HepG2 (cell line): Measurements from ENCODE around the gene GPT2. TPM values are rescaled to one million over a fixed set of nuclear protein-coding genes. Genes with fewer than 3 reads are reported as not detected.

Experiments
- ARNT ChIP-seq: fragments of 450-650 bp; IDR thresholded peaks from 2 replicates; pipeline ENCODE4 v1.6.1; 2017
- DNMT1 ChIP-seq: sonication (generic); formaldehyde crosslinking; IDR thresholded peaks from 2 replicates; pipeline ENCODE4 v1.5.1; 2020; ENCODE audit warnings: mild to moderate bottlenecking, missing genetic modification reagents
- HNF4G ChIP-seq, 2 experiments: sonication (generic) in 1 of 2; formaldehyde crosslinking in 1 of 2; IDR thresholded peaks; 2 replicates each; pipeline versions ENCODE4 v1.4.0 to v1.6.1; 2011 to 2020; ENCODE audit warnings: borderline replicate concordance in 2 of 2, low read depth in 2 of 2, mild to moderate bottlenecking in 2 of 2, low read length in 1 of 2, missing genetic modification reagents in 1 of 2, moderate library complexity in 1 of 2
- JARID2 ChIP-seq: sonication (generic); formaldehyde crosslinking; IDR thresholded peaks from 2 replicates; pipeline ENCODE4 v1.8.1; 2023; ENCODE audit warnings: missing genetic modification reagents, inconsistent platforms; ENCODE audit not compliant: insufficient replicate concordance
- KDM1A ChIP-seq: IDR thresholded peaks from 2 replicates; pipeline ENCODE4 v1.6.1; 2016; ENCODE audit warnings: missing compliant biosample characterization
- KDM4B ChIP-seq: sonication (generic); formaldehyde crosslinking; IDR thresholded peaks from 2 replicates; pipeline ENCODE4 v1.4.0; 2020; ENCODE audit warnings: missing genetic modification reagents
- MBNL3 ChIP-seq: fragments of 250-450 bp; sonication (Bioruptor Pico); conservative IDR thresholded peaks from 2 replicates; pipeline ENCODE4 v1.8.0; 2022; ENCODE audit warnings: mild to moderate bottlenecking, inconsistent platforms
- MEIS1 ChIP-seq: sonication (generic); formaldehyde crosslinking; IDR thresholded peaks from 2 replicates; pipeline ENCODE4 v1.9.0; 2021; ENCODE audit warnings: mild to moderate bottlenecking, missing genetic modification reagents, moderate library complexity, borderline replicate concordance
- MIER3 ChIP-seq: IDR thresholded peaks from 2 replicates; pipeline ENCODE4 v1.6.1; 2016; ENCODE audit warnings: missing compliant biosample characterization, borderline replicate concordance
- NCOR1 ChIP-seq: fragments of 200-600 bp; sonication (generic); IDR thresholded peaks from 2 replicates; pipeline ENCODE4 v1.7.0; 2017; ENCODE audit warnings: antibody characterized with exemption, low read length, borderline replicate concordance
- NR3C1 ChIP-seq: sonication (generic); formaldehyde crosslinking; IDR thresholded peaks from 2 replicates; pipeline ENCODE4 v1.4.0; 2020; ENCODE audit warnings: missing genetic modification reagents
- ONECUT2 ChIP-seq: sonication (generic); formaldehyde crosslinking; IDR thresholded peaks from 2 replicates; pipeline ENCODE4 v1.4.0; 2020; ENCODE audit warnings: missing genetic modification reagents
- RFX1 ChIP-seq: fragments of 450-650 bp; IDR thresholded peaks from 2 replicates; pipeline ENCODE4 v1.6.1; 2017
- SP140L ChIP-seq: sonication (generic); formaldehyde crosslinking; IDR thresholded peaks from 2 replicates; pipeline ENCODE4 v1.4.0; 2020; ENCODE audit warnings: missing genetic modification reagents, borderline replicate concordance
- STAG1 ChIP-seq: sonication (generic); formaldehyde crosslinking; IDR thresholded peaks from 2 replicates; pipeline ENCODE4 v1.4.0; 2020; ENCODE audit warnings: missing genetic modification reagents
- ZBTB38 ChIP-seq: sonication (generic); formaldehyde crosslinking; IDR thresholded peaks from 2 replicates; pipeline ENCODE4 v1.5.1; 2020; ENCODE audit warnings: mild to moderate bottlenecking, missing genetic modification reagents
- ZBTB42 ChIP-seq: sonication (generic); formaldehyde crosslinking; IDR thresholded peaks from 2 replicates; pipeline ENCODE4 v1.5.0; 2020; ENCODE audit warnings: mild to moderate bottlenecking, missing genetic modification reagents
- ZMYM3 ChIP-seq: sonication (generic); formaldehyde crosslinking; IDR thresholded peaks from 2 replicates; pipeline ENCODE4 v1.5.1; 2020; ENCODE audit warnings: mild to moderate bottlenecking, missing genetic modification reagents
- ZNF547 ChIP-seq: sonication (generic); formaldehyde crosslinking; IDR thresholded peaks from 2 replicates; pipeline ENCODE4 v1.5.1; 2020; ENCODE audit warnings: mild to moderate bottlenecking, missing genetic modification reagents
- ZNF780A ChIP-seq: sonication (generic); formaldehyde crosslinking; IDR thresholded peaks from 2 replicates; pipeline ENCODE4 v1.8.0; 2022; ENCODE audit warnings: mild to moderate bottlenecking, missing genetic modification reagents, moderate library complexity
- polyA plus RNA-seq, 8 experiments: library from polyadenylated mRNA; depleted of rRNA in 3 of 8; stranded (reverse) in 7 of 8; unstranded in 1 of 8; fragments of >200 nt; fragmentation: Illumina TruSeq in 4 of 8; extraction: Trizol in 4 of 8; gene quantifications; 2 replicates each; pipeline versions ENCODE4 v1.2.1 to v1.2.3, GENCODE V29; 2011 to 2016; ENCODE audit warnings: low read depth in 4 of 8, missing spikeins in 1 of 8, mixed read lengths in 1 of 8; ENCODE audit not compliant: insufficient read depth in 1 of 8
- total RNA-seq, 5 experiments: library from RNA; depleted of rRNA; stranded (reverse); fragments of >200 nt; fragmentation: Illumina TruSeq; extraction: Trizol; gene quantifications; 2 replicates each; pipeline ENCODE4 v1.2.3, GENCODE V29; 2016; ENCODE audit warnings: low read depth in 1 of 5
- TF ChIP-seq, protein P1 (sequence below): sonication (generic); formaldehyde crosslinking; IDR thresholded peaks from 2 replicates; pipeline ENCODE4 v1.8.0; 2022; ENCODE audit warnings: mild to moderate bottlenecking, missing genetic modification reagents, borderline replicate concordance
- TF ChIP-seq, protein P2 (sequence below): sonication (generic); formaldehyde crosslinking; IDR thresholded peaks from 2 replicates; pipeline ENCODE4 v1.8.0; 2022; ENCODE audit warnings: missing genetic modification reagents, low read depth, mild to moderate bottlenecking, borderline replicate concordance
- TF ChIP-seq, protein P3 (sequence below): IDR thresholded peaks from 2 replicates; pipeline ENCODE4 v1.6.1; 2016; ENCODE audit warnings: missing genetic modification reagents, missing compliant biosample characterization
- TF ChIP-seq, protein P4 (sequence below): sonication (generic); formaldehyde crosslinking; IDR thresholded peaks from 2 replicates; pipeline ENCODE4 v1.4.0; 2020; ENCODE audit warnings: mild to moderate bottlenecking, missing genetic modification reagents

Gene GPT2
- total and polyA plus RNA-seq, 2 of the 13 experiments (the other 11 are each of a cell fraction or from before 2014, with no cell fraction given): 138 to 267 TPM

DNA sequence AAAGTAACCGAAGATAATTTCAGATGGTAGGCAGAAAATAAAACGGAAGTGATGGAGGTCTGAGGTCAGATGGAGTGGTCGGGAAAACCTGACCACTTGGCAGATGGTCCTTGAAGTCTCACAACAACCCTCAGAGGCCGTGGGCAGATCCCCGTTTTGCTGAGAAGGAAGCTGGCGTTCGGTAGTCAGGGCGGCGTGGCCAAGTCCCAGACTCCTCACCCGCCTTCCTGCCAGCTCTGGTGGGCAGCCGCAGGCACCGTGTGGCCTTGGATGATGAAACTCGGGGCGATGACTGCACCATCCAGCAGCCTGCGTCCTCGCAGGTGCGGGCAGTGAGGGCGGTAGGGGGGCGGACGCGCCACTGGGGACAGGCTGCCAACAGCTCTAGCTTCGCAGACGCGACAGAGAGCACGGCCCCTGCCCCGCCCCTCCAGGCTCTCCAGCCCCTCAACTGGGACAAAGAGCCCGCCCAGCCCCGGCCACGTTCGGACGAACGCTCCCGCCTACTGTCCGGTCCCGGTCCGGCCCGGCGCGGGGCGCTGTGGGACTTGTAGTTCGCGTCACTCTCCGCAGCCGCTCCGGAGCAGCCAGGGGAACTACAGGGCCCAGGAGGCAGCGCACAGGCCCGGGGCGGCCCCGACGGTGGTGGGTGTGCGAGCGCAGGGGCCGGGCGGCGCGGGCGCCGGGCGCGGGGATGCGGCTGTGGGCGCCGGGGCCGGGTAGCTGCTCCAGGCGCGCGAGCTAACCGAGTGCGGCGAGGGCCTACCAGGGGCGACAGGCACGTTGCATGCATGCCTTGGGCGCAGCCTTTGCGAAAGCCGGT is at the start of gene GPT2 (continued):
- TF ChIP-seq MIER3 (CRISPR knock-in tag): peak; percentile 92; the same call in 1 of the 2 replicates
- TF ChIP-seq KDM4B (CRISPR knock-in tag): peak; percentile 98
- TF ChIP-seq DNMT1: no peak; the same call in none of the 2 replicates
- TF ChIP-seq, protein P1, sequence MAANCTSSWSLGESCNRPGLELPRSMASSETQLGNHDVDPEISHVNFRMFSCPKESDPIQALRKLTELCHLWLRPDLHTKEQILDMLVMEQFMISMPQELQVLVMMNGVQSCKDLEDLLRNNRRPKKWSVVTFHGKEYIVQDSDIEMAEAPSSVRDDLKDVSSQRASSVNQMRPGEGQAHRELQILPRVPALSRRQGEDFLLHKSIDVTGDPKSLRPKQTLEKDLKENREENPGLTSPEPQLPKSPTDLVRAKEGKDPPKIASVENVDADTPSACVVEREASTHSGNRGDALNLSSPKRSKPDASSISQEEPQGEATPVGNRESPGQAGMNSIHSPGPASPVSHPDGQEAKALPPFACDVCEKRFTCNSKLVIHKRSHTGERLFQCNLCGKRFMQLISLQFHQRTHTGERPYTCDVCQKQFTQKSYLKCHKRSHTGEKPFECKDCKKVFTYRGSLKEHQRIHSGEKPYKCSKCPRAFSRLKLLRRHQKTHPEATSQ (CRISPR knock-in tag): no peak
- 0 out of 2 replicates have a peak, but pooled peaks have one; percentile 3 for TF ChIP-seq HNF4G (IDR thresholded peaks at IDR 0.05; ENCODE audit: borderline replicate concordance, low read depth, low read length)
- peak; percentile 66; the same call in 1 of the 2 replicates for TF ChIP-seq HNF4G (CRISPR knock-in tag; IDR thresholded peaks at IDR 0.05; ENCODE audit: borderline replicate concordance, low read depth)
- TF ChIP-seq ZBTB38 (CRISPR knock-in tag): peak; percentile 90
- TF ChIP-seq MEIS1: peak; percentile 96; the same call in 1 of the 2 replicates
- TF ChIP-seq ARNT: no peak
- peak; percentile 17; the same call in 1 of the 2 replicates for TF ChIP-seq ZNF547 (CRISPR knock-in tag)
- TF ChIP-seq ZNF780A (CRISPR knock-in tag): peak; percentile 25; the same call in 1 of the 2 replicates
- TF ChIP-seq RFX1: no peak
- peak; percentile 77 for TF ChIP-seq ZMYM3
- TF ChIP-seq STAG1 (CRISPR knock-in tag): peak; percentile 30; the same call in 1 of the 2 replicates
- TF ChIP-seq MBNL3: no peak
- peak; percentile 88; the same call in 1 of the 2 replicates for TF ChIP-seq ZBTB42
- TF ChIP-seq NCOR1: peak; percentile 14; the same call in 1 of the 2 replicates
- 0 out of 2 replicates have a peak, but pooled peaks have one; percentile 25 for TF ChIP-seq SP140L (CRISPR knock-in tag)
- TF ChIP-seq, protein P2, sequence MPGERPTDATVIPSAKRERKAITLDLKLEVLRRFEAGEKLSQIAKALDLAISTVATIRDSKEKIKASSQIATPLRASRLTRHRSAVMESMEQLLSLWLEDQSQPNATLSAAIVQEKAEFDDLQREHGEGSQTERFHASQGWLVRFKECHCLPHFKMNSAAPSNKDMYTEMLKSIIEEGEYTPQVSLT: no peak; the same call in 1 of the 2 replicates
- TF ChIP-seq ONECUT2 (CRISPR knock-in tag): no peak
- peak; percentile 81 for TF ChIP-seq JARID2
- no peak for TF ChIP-seq NR3C1 (CRISPR knock-in tag)
- TF ChIP-seq, protein P3, sequence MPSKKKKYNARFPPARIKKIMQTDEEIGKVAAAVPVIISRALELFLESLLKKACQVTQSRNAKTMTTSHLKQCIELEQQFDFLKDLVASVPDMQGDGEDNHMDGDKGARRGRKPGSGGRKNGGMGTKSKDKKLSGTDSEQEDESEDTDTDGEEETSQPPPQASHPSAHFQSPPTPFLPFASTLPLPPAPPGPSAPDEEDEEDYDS: peak; percentile 81
- no peak for TF ChIP-seq KDM1A (CRISPR knock-in tag)
- TF ChIP-seq, protein P4, sequence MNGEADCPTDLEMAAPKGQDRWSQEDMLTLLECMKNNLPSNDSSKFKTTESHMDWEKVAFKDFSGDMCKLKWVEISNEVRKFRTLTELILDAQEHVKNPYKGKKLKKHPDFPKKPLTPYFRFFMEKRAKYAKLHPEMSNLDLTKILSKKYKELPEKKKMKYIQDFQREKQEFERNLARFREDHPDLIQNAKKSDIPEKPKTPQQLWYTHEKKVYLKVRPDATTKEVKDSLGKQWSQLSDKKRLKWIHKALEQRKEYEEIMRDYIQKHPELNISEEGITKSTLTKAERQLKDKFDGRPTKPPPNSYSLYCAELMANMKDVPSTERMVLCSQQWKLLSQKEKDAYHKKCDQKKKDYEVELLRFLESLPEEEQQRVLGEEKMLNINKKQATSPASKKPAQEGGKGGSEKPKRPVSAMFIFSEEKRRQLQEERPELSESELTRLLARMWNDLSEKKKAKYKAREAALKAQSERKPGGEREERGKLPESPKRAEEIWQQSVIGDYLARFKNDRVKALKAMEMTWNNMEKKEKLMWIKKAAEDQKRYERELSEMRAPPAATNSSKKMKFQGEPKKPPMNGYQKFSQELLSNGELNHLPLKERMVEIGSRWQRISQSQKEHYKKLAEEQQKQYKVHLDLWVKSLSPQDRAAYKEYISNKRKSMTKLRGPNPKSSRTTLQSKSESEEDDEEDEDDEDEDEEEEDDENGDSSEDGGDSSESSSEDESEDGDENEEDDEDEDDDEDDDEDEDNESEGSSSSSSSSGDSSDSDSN (CRISPR knock-in tag): peak; percentile 98
